Loucy (cell line): ENCODE measurements around the gene CCDC146.

Experiments
- CTCF ChIP-seq: fragments of 200-600 bp; sonication (generic); conservative IDR thresholded peaks from 2 replicates; pipeline ENCODE4 v1.5.1; 2014; ENCODE audit warnings: mild to moderate bottlenecking, antibody characterized with exemption, low read length
- EZH2phosphoT487 ChIP-seq: fragments of 200-600 bp; IDR thresholded peaks from 2 replicates; pipeline ENCODE4 v1.6.1; 2018; ENCODE audit warnings: antibody characterized with exemption, mild to moderate bottlenecking, moderate library complexity, borderline replicate concordance

GRCh38 chr7:77295549-77295948, 173.1 kb downstream of the CCDC146 start:
- TF ChIP-seq CTCF = no peak
- no peak for TF ChIP-seq EZH2phosphoT487
